Neuronal stem cell (in vitro differentiated cells): ENCODE data around the gene MICAL3.
"Not testable (repeated sequence)": the region's sequence is repeated elsewhere in the genome, so short reads cannot be mapped to it uniquely, and the experiment has no call there.

Experiments
- DNase-seq: peaks from one replicate; pipeline ENCODE4 v3.0.0-alpha.2; 2013; ENCODE audit warnings: low spot score
- H2AFZ ChIP-seq: one replicate; pipeline ENCODE4 v1.6.1; 2013; ENCODE audit warnings: mild to moderate bottlenecking, low read length, inconsistent platforms
- H2AK5ac ChIP-seq: 2 replicates; pipeline ENCODE4 v1.6.1; 2013; ENCODE audit warnings: low read depth, mild to moderate bottlenecking, inconsistent platforms, low read length, moderate library complexity, mixed read lengths
- H2BK120ac ChIP-seq: 2 replicates; pipeline ENCODE4 v1.6.1; 2013; ENCODE audit warnings: low read depth, mild to moderate bottlenecking, inconsistent platforms, low read length, moderate library complexity, mixed read lengths
- H2BK12ac ChIP-seq: one replicate; pipeline ENCODE4 v1.6.1; 2013; ENCODE audit warnings: low read length, inconsistent platforms
- H2BK15ac ChIP-seq: 2 replicates; pipeline ENCODE4 v1.6.1; 2013; ENCODE audit warnings: mild to moderate bottlenecking, low read length, inconsistent platforms, mixed read lengths
- H2BK5ac ChIP-seq: one replicate; pipeline ENCODE4 v1.6.1; 2013; ENCODE audit warnings: inconsistent platforms, mild to moderate bottlenecking, low read length, moderate library complexity
- H3K14ac ChIP-seq: one replicate; pipeline ENCODE4 v1.6.1; 2013; ENCODE audit warnings: low read length, inconsistent platforms
- H3K18ac ChIP-seq: 2 replicates; pipeline ENCODE4 v1.6.1; 2013; ENCODE audit warnings: low read length, inconsistent platforms
- H3K23ac ChIP-seq: 2 replicates; pipeline ENCODE4 v1.6.1; 2013; ENCODE audit warnings: low read depth, mild to moderate bottlenecking, mixed read lengths, low read length, inconsistent platforms; ENCODE audit not compliant: poor library complexity
- H3K27ac ChIP-seq: replicated peaks from 3 replicates; pipeline ENCODE4 v1.5.1; 2013; ENCODE audit warnings: low read length, inconsistent platforms
- H3K27me3 ChIP-seq, 3 experiments: 2 replicates each; pipeline ENCODE4 v1.6.1; 2013; ENCODE audit warnings: low read length in 3 of 3, mild to moderate bottlenecking in 2 of 3, inconsistent platforms in 1 of 3, low read depth in 1 of 3, mixed read lengths in 1 of 3, moderate library complexity in 1 of 3; ENCODE audit not compliant: control insufficient read depth in 3 of 3, insufficient read depth in 3 of 3
- H3K36me3 ChIP-seq, 2 donors: replicated peaks in 1 of 2; 2 replicates each; pipeline ENCODE4 v1.6.1; 2013; ENCODE audit warnings: low read length in 2 of 2; ENCODE audit not compliant: control insufficient read depth in 2 of 2, insufficient read depth in 2 of 2
- H3K4ac ChIP-seq: 2 replicates; pipeline ENCODE4 v1.6.1; 2013; ENCODE audit warnings: inconsistent platforms, mild to moderate bottlenecking, low read length, moderate library complexity
- H3K4me1 ChIP-seq, 2 donors: 1 replicate in 1 of 2; 2 replicates in 1 of 2; pipeline ENCODE4 v1.6.1; 2013; ENCODE audit warnings: low read length in 2 of 2, low read depth in 1 of 2; ENCODE audit not compliant: control insufficient read depth in 2 of 2, insufficient read depth in 1 of 2
- H3K4me2 ChIP-seq: one replicate; pipeline ENCODE4 v1.6.1; 2013; ENCODE audit warnings: mild to moderate bottlenecking, low read length, inconsistent platforms; ENCODE audit not compliant: insufficient read depth, poor library complexity, severe bottlenecking
- H3K4me3 ChIP-seq, 2 donors: 2 replicates each; pipeline ENCODE4 v1.5.1; 2013; ENCODE audit warnings: low read length in 2 of 2, mild to moderate bottlenecking in 2 of 2, inconsistent platforms in 1 of 2, moderate library complexity in 1 of 2
- H3K79me1 ChIP-seq: one replicate; pipeline ENCODE4 v1.6.1; 2013; ENCODE audit warnings: low read depth, mild to moderate bottlenecking, inconsistent platforms, low read length, moderate library complexity
- H3K9ac ChIP-seq: one replicate; pipeline ENCODE4 v1.6.1; 2013; ENCODE audit warnings: mild to moderate bottlenecking, low read depth, low read length, inconsistent platforms; ENCODE audit not compliant: poor library complexity
- H3K9me3 ChIP-seq, 2 donors: replicated peaks in 1 of 2; 2 replicates each; pipeline versions ENCODE3 to v1.6.1; 2013; ENCODE audit warnings: low read length in 2 of 2, mild to moderate bottlenecking in 2 of 2, inconsistent platforms in 1 of 2, low read depth in 1 of 2, mixed read lengths in 1 of 2, moderate library complexity in 1 of 2; ENCODE audit not compliant: control insufficient read depth in 2 of 2, insufficient read depth in 1 of 2
- H4K8ac ChIP-seq: one replicate; pipeline ENCODE4 v1.6.1; 2013; ENCODE audit warnings: low read depth, mild to moderate bottlenecking, inconsistent platforms, low read length, moderate library complexity
- H4K91ac ChIP-seq: one replicate; pipeline ENCODE4 v1.6.1; 2013; ENCODE audit warnings: low read length, low read depth, mild to moderate bottlenecking, inconsistent platforms; ENCODE audit not compliant: poor library complexity
- WGBS, 2 donors: extraction: QIAGEN DNeasy Blood & Tissue Kit; methylation state at CpG; one replicate each; pipeline ENCODE4 v1.1.7; 2013; ENCODE audit warnings: missing lambda C conversion rate in 2 of 2, mixed read lengths in 1 of 2; ENCODE audit not compliant: insufficient read length in 2 of 2, insufficient replicate concordance in 1 of 2; ENCODE audit errors: extremely low coverage in 2 of 2; 5-methylcytosine and 5-hydroxymethylcytosine counted together

MICAL3 gene

GRCh38 chr22:17991992-17992391, 32.4 kb downstream of the MICAL3 start:
- H2AFZ ChIP-seq, H3K27ac ChIP-seq, H2BK15ac ChIP-seq, H3K4ac ChIP-seq, H3K4me2 ChIP-seq, H2BK5ac ChIP-seq, H2BK12ac ChIP-seq, H3K79me1 ChIP-seq, H3K18ac ChIP-seq, H4K8ac ChIP-seq, H3K4me1 ChIP-seq, H3K27me3 ChIP-seq, H3K36me3 ChIP-seq, DNase-seq, H4K91ac ChIP-seq, H3K9me3 ChIP-seq, H3K23ac ChIP-seq, H2BK120ac ChIP-seq, H3K14ac ChIP-seq, H2AK5ac ChIP-seq: not testable (repeated sequence)
- Histone ChIP-seq H3K9ac (peak overlapping the region; percentile 51), H3K4me3 (peak overlapping the region in 1 of 2 donors; percentile 57)
- no CpG with 5 or more reads among the region's 4 CpGs for WGBS, 2 donors

GRCh38 chr22:17990942-17991341, 33.4 kb downstream of the MICAL3 start:
- H3K4me2 ChIP-seq: no peak overlapping the region
- DNase-seq: no peak
- no peak overlapping the region for H3K27ac ChIP-seq
- H3K4me1 ChIP-seq: peaks cover 0 to 6% of the 10 kb centered on the region in 2 donors
- peak overlapping the region; percentile 85 for H3K23ac ChIP-seq
- no peak overlapping the region for H2BK15ac ChIP-seq
- H3K4me3 ChIP-seq: no peak overlapping the region
- H2AFZ ChIP-seq: no peak overlapping the region
- H3K27me3 ChIP-seq: no peaks in the 10 kb centered on the region
- H3K36me3 ChIP-seq: no peaks in the 10 kb centered on the region
- no CpG with 5 or more reads among the region's 8 CpGs for WGBS, 2 donors
- H4K91ac ChIP-seq: no peak overlapping the region
- no peak overlapping the region for H3K14ac ChIP-seq
- peaks cover 10% of the 10 kb centered on the region for H3K79me1 ChIP-seq
- no peak overlapping the region for H2BK5ac ChIP-seq
- no peak overlapping the region for H4K8ac ChIP-seq
- H2AK5ac ChIP-seq: no peak overlapping the region
- H3K4ac ChIP-seq: no peak overlapping the region
- no peak overlapping the region for H2BK120ac ChIP-seq
- peak overlapping the region; percentile 59 for H3K18ac ChIP-seq
- H3K9ac ChIP-seq: no peak overlapping the region
- no peak overlapping the region for H2BK12ac ChIP-seq
- H3K9me3 ChIP-seq: no peaks in the 10 kb centered on the region

- no peak overlapping the region for H3K18ac ChIP-seq
- H3K23ac ChIP-seq: no peak overlapping the region
- H3K4me1 ChIP-seq: peaks cover 0 to 6% of the 10 kb centered on the region in 2 donors
- no peak overlapping the region for H2AK5ac ChIP-seq
- no peaks in the 10 kb centered on the region for H3K36me3 ChIP-seq
- no peak overlapping the region for H3K4ac ChIP-seq
- no peak overlapping the region for H3K4me2 ChIP-seq
- H4K91ac ChIP-seq: no peak overlapping the region
- no peak for DNase-seq
- H3K27me3 ChIP-seq: no peaks in the 10 kb centered on the region
- no peak overlapping the region for H2BK15ac ChIP-seq
- H2BK120ac ChIP-seq: no peak overlapping the region
- WGBS, 2 donors: no CpG with 5 or more reads among the region's 6 CpGs
- H3K9ac ChIP-seq: no peak overlapping the region
- peaks cover 10% of the 10 kb centered on the region for H3K79me1 ChIP-seq
- H3K14ac ChIP-seq: no peak overlapping the region
- no peak overlapping the region for H4K8ac ChIP-seq
- H3K9me3 ChIP-seq: no peaks in the 10 kb centered on the region
- no peak overlapping the region for H3K27ac ChIP-seq
- H3K4me3 ChIP-seq: no peak overlapping the region
- H2AFZ ChIP-seq: no peak overlapping the region
- H2BK12ac ChIP-seq: no peak overlapping the region
- no peak overlapping the region for H2BK5ac ChIP-seq
These were observed 34.2 kb downstream of the MICAL3 start for GRCh38 chr22:17990147-17990546.

- H3K4me3 ChIP-seq: no peak overlapping the region
- no peak overlapping the region for H2BK12ac ChIP-seq
- no peak for DNase-seq
- H4K8ac ChIP-seq: no peak overlapping the region
- no CpG with 5 or more reads among the region's 16 CpGs for WGBS, 2 donors
- H2AFZ ChIP-seq: no peak overlapping the region
- no peak overlapping the region for H2BK15ac ChIP-seq
- no peaks in the 10 kb centered on the region for H3K27me3 ChIP-seq
- H3K79me1 ChIP-seq: peaks cover 10% of the 10 kb centered on the region
- H3K9ac ChIP-seq: no peak overlapping the region
- peaks cover 0 to 4% of the 10 kb centered on the region in 2 donors for H3K4me1 ChIP-seq
- H3K27ac ChIP-seq: no peak overlapping the region
- no peak overlapping the region for H3K14ac ChIP-seq
- no peak overlapping the region for H2BK120ac ChIP-seq
- H3K4ac ChIP-seq: no peak overlapping the region
- H4K91ac ChIP-seq: no peak overlapping the region
- H3K9me3 ChIP-seq: no peaks in the 10 kb centered on the region
- H2AK5ac ChIP-seq: no peak overlapping the region
- H3K23ac ChIP-seq: no peak overlapping the region
- H3K18ac ChIP-seq: peak overlapping the region; percentile 29
- H3K36me3 ChIP-seq: no peaks in the 10 kb centered on the region
- no peak overlapping the region for H2BK5ac ChIP-seq
- no peak overlapping the region for H3K4me2 ChIP-seq
These were observed 35.4 kb downstream of the MICAL3 start for GRCh38 chr22:17988800-17989513.
